ENCODE data around the gene STRN3.

GRCh38 chr14:30853946-30854345 is 172.2 kb downstream of the STRN3 start:
- TF ChIP-seq CTCF (IDR thresholded peaks at IDR 0.05) (no peak), POLR2A (IDR thresholded peaks at IDR 0.05) (no peak), EP300 (IDR thresholded peaks at IDR 0.05) (no peak)
